GM15510 (cell line): ENCODE measurements around the gene PRORP.

Experiments used
- POLR2A ChIP-seq: IDR thresholded peaks from 3 replicates; pipeline ENCODE4 v1.6.1; 2011; ENCODE audit warnings: borderline replicate concordance; ENCODE audit not compliant: insufficient read length; ENCODE audit errors: extremely low read depth

PRORP gene

GRCh38 chr14:35121887-35122695 lies at the start of gene PRORP, which contains the start of gene PPP2R3C:
PRORP (plus strand) TSS chr14:35122552; CDS start chr14:35123246, 694 bp downstream.
PPP2R3C (minus strand) TSS chr14:35121990; CDS start chr14:35121959, 31 bp downstream.
- TF ChIP-seq POLR2A = peak; percentile 63

- TF ChIP-seq POLR2A = no peak
Measured at GRCh38 chr14:35073486-35073885, 48.9 kb upstream of the PRORP start.

DNA sequence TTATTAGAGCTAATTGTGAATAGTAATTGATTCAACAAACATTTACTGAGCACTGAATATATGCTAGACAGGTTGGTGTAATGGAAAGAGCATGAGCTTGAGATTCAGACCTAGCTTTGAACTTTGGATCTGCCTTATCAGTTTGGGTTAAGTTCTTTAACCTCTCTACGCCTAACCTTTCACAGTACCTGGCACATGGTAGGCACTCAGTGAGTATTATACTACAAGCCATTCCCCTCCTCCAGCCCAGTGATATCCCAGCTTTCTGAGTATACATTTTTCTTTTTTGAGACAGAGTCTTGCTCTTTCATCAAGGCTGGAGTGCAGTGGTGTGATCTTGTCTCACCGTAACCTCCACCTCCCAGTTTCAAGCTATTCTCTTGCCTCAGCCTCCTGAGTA lies 44.3 kb upstream of the PRORP start:
- no peak for TF ChIP-seq POLR2A

- TF ChIP-seq POLR2A = no peak
Measured at GRCh38 chr14:35079742-35080141, 42.6 kb upstream of the PRORP start.

DNA sequence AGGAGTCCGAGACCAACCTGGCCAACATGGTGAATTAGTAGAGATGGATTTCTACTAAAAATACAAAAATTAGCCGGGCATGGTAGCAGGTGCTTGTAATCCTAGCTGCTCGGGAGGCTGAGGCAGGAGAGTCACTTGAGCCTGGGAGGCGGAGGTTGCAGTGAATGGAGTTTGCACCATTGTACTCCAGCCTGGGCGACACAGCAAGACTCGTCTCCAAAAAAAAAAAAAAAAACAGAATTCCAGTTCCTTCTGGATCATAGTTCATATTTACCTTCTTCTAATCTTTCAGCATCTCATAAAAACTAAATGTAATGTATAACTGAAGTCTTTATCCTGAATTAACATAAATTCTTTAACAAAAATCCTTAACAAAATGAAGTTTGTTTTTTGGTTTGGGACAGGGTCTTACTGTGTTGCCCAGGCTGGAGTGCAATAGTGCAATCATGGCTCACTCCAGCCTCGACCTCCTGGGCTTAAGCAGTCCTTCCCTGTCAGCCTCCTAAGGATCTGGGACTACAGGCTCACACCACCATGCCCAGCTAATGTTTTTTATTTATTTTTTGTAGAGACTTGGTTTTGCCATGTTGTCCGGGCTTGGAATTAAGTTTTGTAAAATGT lies 38.7 kb upstream of the PRORP start:
- TF ChIP-seq POLR2A = no peak

GRCh38 chr14:35085441-35085840 lies 36.9 kb upstream of the PRORP start:
- TF ChIP-seq POLR2A = no peak

DNA sequence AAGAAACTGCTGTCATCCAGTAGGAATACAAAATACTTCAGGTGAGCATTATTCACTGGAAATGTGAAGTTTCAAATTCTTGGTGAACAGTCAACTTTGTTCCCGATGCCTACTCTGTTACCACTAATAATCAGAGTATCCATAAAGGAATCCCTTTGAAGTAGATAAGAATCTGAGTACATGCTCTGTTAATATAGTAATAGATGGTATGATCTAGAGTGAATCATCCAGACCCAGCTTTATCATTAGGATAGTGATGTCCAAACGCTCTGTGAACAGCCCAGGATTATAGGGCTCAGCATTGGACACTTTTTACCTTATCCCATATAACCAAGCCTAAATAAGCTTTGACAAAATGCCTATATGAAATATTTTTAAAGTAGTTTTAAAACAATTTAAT lies 33.8 kb upstream of the PRORP start:
- TF ChIP-seq POLR2A = no peak

DNA sequence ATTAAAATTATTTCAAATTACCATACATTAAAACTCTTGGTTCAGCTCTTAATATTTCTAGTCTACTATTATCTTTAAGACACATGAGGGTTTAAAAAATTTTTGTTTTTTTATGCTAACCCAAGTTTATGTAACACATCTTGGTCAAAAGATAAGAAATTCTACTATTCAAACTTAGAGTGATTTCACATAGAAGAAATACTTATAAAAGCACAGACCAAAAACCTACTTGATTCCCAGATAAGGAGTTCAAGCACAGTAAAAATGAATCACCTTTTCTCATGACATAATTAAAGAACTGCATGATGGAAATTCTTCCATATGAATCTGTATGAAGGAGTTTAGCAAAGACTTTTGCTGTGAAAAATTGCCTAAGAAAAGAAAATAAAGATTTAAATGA lies 14.5 kb upstream of the PRORP start:
- no peak for TF ChIP-seq POLR2A

- no peak for TF ChIP-seq POLR2A
Measured at GRCh38 chr14:35112641-35113040, 9.7 kb upstream of the PRORP start.

DNA sequence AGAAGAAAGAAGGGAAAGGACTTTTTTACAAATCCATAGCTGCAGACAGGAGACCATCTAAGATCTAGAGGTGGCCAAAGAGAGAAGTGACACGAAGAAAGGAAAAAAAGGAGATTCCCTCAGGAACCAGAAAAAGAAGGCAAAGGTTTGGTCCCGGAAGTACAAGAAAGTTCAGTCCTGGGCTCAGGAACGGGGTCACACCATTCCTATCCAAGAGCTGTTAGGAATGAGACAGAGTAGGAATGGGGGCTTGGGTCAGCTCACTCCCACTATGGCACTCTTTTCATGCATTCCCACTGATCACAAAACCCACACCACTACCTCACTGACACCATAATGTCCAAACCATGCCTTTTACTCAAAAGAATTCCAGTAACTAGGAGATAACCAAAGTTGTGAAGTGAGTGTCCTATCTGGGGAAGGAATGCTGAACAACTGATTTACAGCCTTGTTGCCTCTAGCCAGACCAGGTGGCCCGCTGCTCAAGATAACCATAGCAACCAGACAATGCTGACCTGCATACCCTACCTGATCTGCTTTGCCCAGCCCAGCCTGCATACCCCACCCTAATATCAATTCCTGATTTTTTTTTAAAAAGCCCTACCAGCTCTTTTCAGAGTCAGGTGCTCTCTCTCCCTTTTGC lies 8.9 kb upstream of the PRORP start:
- no peak for TF ChIP-seq POLR2A

DNA sequence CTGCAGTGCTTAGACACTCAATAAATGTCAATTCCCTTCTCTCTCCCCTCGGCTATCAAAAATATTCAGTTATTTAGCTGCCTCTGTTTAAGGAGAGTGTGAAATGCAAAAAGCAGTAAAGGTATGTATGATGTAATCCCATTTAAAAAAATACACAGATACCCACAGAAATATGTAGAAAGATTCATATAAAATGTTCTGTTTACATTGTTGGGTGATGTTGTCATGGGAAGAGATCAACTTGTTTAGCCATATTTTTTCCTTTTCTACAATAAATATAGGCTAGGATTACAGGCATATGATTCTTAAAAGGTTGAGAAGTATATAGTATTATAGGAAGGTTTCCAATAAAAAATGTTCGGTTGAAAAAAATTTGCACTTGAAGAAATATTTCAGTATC lies 8.3 kb upstream of the PRORP start:
- no peak for TF ChIP-seq POLR2A

GRCh38 chr14:35116242-35116641 lies 6.1 kb upstream of the PRORP start:
- TF ChIP-seq POLR2A = no peak

DNA sequence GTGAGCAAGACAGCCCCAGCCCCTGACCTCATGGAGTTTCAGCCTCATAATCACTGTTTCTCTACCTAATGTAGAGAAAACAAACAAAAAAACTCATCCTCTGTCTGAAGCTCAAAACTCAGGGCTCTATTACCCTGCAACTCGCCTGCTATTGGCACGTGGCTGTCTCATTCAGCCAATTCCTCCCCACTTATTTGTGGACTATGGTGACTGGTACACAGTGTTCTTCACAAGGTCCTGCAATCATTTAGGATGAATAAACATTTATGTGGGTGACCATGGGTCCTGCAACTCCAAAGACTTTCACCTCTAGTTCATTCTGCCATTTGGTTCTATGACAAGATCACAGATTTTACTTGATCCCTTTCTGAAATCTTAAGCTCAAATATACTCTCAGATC lies 5.2 kb upstream of the PRORP start:
- no peak for TF ChIP-seq POLR2A

DNA sequence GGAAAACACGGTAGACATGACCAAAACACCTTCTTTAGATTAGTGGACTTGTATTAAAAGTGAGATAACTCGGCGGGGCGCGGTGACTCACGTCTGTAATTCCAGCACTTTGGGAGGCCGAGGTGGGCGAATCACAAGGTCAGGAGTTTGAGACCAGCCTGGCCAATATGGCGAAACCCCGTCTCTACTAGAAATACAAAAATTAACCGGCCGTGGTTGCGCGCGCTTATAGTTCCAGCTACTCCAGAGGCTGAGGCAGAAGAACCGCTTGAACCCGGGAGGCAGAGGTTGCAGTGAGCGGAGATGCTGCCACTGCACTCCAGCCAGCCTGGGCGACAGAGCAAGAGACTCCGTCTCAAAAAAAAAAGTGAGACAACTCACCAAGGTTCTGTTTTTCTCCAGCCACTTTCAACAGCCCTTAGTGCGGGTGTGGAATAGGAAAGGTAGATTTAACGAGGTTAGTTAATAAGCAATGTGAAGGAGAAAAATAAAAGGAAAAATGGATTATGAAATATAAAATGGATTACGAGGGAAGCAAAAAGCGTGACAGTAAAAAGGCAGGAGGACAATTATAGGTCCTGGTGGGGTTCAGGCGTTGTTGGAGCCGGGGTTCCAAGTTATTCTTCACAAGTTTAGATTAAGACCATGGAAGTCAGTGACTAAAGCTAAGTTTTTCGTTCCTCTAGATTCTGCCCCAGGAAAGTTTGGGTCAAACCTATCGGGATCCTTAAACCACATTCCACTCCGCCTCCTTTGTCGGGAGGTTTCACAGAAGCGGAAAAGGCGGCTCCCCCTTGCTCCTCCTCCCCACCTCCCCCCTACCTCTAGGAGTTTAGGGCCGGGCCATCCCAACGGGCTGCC lies 1.1 kb upstream of the PRORP start:
- no peak for TF ChIP-seq POLR2A
